GF-D8 (cell line): Measurements from ENCODE around the gene CDC42BPA.

Experiments
- DNase-seq: peaks from one replicate; lab custom pipeline; 2025; lab: John Stamatoyannopoulos, UW

CDC42BPA gene

GRCh38 chr1:227333423-227333822, 15.1 kb upstream of the CDC42BPA start:
- DNase-seq: no peak

GRCh38 chr1:227330279-227331076, 12.2 kb upstream of the CDC42BPA start:
- no peak for DNase-seq

GRCh38 chr1:227328405-227329019, 10.2 kb upstream of the CDC42BPA start:
- DNase-seq: no peak

DNA sequence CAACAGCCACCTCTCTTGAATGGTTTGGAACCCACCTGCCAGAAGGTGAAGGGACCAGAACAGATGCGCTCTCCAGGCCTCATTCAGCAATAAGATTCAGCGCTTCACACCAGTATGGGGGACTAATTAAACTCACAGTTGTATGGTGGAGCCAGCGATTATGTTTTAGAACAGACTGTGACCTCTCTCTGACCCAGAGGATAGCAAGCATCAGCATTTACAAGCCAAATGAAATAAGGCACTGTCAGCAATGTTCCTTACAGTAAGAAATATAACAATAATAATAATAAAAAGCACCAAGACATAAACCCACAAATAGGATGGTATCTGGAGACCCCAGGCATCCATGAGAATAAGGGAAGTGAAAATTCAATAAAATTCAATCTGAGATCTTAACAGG, 6.9 kb upstream of the CDC42BPA start:
- no peak for DNase-seq

DNA sequence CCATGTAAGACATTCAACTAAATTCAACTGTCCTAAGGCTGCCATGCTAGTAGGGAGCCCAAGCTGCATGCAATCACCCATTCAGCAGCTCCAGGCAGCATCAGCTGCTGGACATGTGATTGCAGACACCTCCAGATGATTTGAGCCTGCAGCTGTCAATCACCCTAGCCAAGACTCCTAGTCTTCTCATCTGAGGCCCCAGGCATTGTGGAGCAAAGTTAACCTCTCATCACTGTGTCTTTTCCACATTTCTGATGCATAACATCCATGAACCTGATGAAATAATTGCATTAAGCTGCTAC, 5.6 kb upstream of the CDC42BPA start:
- no peak for DNase-seq

DNA sequence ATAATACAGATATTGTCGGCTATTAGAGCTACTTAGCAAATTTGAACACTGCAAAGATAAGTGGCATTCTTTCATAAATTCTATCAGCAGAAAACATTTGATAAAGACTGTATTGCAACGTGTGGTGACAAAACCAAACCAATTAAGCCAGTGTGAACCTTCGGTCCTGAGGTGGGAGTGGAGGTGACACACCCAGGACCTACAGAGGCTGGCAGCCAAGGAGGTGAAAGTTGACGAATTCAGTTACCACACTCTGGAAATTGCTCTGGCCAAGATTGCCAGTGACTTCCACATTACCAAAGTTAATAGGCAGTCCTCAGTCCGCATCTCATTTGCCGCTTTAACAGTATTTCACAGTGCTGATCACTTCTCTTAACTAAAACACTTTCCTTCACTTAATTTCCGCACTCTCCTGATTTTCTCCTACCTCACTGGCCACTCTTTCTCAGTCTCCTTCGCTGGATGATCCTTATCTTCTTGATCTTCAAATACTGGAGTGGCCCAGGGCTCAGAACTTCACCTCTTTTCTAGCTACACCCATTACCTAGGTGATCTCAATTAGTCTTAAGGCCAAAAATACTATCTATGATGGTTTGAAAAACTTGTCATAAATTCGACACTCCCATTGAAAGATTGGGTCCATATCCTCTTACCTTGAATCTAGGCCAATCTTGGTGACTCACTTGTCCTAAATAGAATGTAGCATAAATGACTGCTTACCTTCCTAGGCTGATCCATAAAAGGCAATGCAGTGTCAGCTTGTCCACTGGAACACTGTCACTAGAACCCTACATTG, 5.1 kb upstream of the CDC42BPA start:
- DNase-seq: no peak

DNA sequence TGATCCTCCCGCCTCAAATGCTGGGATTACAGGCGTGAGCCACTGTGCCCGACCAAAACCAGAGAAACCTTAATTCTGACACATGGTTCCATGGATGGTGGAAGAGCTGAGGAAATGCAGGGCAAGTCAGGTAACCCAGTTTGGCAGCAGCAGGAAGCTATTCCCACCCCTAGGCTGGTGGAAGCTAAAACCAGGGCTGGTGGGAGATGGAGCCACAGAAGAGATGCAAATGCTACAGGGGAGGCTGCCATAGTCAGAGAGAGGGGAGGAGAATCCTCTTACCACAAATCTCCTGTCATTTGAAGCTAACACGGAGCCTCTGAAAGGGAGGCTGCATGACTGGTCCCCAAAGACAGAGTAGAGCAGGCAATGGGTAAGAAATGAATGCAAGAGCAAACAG, 4.1 kb upstream of the CDC42BPA start:
- DNase-seq: no peak

DNA sequence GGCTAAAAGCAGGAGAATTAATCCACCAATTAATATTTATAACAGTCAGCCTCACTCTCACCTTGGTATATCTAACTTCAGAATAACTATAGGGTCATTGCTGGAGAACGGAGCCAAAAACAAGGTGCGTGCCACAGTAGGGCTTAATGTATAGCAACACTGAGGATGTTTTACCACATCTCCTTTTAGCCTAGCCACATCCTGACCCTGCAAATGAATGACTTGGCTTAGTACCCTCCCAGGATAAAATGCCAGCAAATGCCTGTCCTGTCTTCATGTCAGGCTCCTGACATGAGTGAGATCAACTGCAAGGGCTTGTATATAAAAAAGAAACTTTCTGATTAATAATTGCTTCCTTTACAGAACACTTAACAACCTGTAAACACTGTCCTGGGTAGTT, 2.7 kb upstream of the CDC42BPA start:
- DNase-seq: no peak

DNA sequence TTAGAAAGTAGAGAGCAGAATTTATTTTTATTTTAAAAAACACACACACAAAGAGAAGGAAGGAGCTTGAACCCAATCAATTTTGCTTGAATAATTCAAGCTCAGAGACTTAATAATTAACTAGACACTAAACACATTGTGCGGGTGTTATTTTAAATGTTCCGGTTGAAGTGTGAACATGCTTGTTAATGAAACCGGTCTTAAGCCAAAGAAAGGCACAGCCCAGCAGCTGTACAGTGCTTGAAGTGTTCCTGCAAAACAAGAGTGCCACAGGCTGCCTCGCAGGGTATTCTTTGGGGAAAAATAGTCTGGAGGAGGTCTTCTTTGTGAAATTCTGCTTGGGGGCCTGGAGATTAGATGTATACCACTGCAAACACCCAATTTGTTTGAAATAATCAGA, 2.2 kb upstream of the CDC42BPA start:
- DNase-seq: no peak

GRCh38 chr1:227318853-227319607, 738 bp upstream of the CDC42BPA start:
- no peak for DNase-seq

- DNase-seq: no peak
Observed at GRCh38 chr1:227317523-227318015, 723 bp downstream of the CDC42BPA start.

DNA sequence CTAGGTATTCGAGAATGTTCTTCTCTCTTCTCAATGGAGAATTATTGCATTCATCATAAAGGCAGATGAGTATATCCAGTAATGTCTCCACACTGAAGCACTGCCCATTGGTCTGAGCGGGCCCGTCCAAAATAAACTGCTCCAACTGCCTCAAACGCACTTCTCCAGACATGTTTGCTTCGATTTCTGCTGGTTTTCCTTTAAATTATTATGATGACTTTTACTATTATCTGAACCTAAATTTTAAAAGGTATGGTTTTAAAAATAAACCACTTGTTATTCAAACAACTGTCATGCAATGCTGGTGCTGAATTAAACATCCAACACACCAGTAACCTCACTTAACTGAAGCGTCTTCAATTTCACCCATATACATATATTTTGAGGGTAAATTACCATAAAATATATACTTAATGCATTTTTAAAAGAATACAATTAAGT, 1.3 kb downstream of the CDC42BPA start:
- DNase-seq: no peak

DNA sequence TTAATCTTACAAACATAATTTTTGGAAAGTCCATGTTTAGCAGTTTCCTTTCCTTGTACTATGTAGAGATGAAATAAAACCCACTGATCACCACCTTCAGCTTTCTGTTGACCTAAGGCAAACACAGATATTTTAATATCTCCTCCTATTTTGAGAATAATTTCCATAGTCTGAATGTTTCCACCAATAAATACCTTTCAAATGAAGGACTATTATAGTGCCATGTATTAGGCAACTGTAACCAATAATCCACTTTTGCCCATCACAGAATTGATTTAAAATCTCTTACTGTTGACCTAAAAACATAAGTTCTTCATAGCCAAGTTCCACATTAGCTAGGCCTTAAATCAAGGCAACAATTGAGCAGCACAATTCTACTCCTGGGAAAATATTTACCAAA, 1.8 kb downstream of the CDC42BPA start:
- no peak for DNase-seq

DNA sequence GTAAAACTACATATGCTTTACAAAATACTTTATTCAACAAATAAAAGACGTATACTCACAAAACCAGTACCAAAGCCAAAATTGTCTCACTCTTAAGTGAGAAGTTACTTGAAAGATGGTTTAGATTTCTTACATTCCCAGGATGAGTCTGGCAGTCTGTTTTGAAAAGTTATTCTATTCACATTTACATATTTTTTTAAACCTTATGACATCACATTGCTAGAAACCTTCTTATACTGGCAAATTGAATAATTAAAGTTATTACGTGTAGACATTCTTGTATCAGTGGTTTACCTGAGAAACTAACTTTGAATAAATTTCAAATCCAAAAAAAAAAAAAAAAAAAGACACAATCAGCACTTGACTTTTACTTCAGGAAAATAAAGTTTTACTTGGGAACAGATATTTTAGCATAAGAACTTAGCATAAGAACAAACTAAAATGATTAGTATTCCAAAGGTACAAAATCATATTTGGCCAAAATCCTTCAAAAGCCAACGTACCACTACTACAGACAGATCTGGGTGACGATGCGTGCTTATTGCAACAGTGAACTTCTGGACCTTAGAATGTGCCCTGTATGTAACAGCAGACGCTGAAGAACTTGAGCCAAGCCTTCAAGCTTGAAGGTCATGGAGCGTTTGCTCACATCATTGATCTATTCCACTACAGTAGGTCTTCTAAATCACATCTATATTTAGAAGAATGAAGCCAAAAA, 2.5 kb downstream of the CDC42BPA start:
- no peak for DNase-seq

DNA sequence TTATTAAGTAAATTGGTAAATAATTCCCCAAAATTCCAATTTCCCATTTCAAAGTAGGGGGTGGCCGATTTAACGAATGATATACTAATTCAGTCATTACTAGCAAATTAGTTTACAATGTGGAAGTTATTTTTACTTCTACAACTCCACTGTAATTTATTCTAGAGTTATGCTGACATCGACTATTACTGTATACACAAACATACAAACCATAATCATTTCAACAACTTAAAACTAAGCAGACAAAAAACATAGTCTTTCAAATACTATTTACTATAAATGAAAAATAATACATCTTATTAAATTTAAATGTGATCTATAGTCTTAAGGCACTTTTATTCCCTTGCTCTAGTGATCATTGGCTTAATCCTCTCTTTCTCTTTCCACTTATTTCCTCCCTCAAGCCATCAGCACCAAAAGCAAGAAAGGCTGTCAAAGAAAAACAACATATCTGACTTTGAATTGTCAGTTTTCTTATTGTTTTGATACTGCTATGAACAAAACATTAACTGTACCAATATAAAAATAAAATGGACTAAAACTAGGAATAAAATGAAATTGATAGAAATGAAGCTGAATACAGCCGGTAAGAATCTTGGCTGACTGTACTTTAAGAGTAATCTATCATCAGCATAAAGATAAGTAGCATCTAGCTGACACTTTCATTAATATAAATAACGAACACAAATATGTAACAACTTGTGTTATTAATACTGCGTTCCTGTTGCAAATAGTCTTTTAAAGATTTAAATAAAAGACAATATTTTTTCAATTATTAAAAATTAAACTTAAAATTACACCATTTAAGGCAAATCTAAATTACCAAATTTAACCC, 4.1 kb downstream of the CDC42BPA start:
- no peak for DNase-seq

DNA sequence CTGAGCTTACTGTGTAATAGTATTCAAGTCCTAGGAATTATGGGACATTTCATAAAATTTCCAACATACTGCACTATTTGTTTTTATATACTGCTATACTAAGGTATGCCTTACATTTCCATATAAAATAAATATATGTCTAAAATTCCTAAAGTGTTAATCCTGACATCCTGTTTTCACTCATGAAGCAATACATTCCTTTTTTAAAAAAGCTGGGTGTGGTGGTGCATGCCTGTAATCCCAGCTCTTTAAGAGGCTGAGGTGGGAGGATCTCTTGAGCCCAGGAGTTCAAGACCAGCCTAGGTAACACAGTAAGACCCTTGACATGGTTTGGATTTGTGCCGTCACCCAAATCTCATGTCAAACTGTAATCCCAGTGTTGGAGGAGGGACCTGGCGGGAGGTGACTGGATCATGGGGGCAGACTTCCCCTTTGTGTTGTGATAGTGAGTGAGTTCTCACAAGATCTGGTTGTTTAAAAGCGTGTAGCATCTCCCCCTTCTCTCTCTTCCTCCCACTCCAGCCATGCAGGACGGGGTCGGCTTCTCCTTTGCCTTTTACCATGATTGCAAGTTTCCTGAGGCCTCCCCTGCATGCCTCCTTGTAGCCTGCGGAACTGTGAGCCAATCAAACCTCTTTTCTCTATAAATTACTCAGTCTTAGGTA, 5.8 kb downstream of the CDC42BPA start:
- no peak for DNase-seq

GRCh38 chr1:227311389-227312001, 6.8 kb downstream of the CDC42BPA start:
- no peak for DNase-seq

DNA sequence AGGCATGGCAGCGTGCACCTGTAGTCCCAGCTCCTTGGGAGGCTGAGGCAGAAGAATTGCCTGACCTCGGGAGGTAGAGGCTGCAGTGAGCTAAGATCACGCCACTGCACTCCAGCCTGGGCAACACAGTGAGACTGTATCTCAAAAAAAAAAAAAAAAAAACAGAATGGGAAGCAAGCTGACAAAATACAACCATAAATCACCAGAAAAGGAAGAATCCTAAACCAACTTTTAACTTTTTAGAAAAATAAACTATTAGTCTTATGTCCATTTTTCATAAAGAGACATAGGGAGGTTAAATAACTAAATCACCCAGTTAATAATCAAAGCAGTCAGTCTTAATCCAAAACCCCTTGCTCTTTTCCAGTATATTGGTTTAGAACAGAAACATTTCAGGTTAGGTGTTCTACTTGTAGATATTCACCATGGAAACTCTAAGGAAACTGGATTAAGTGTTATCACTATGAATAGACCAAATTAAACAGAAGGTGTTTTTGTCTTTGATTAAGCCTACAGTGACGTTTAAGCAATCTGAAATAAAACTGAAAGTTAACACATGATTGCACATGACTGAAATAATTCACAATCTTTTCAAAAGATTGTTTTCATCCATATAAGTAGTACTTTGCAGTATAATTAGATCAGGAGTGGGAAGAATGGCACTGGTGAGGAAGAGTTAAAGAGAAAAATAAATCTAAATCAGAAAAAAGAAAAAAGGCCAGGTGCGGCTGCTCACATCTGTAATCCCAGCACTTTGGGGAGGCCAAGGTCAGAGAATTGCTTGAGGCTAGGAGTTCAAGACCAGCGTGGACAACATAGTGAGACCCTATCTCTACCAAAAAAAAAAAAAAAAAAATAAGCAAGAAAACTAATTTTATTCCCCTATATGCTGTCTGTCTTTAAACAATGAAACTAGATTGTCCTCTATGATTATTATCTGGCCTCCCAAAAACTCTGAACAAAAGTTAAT, 9.6 kb downstream of the CDC42BPA start:
- no peak for DNase-seq
